Panc1 (cell line): ENCODE results near the gene PELI3. TPM values are rescaled to one million over a fixed set of nuclear protein-coding genes. Genes with fewer than 3 reads are reported as not detected.
"Not testable (repeated sequence)": the region's sequence is repeated elsewhere in the genome, so short reads cannot be mapped to it uniquely, and the experiment has no call there.

ENCODE experiments used
- ATAC-seq: fragments of 200-7000 bp; cut with Tn5 transposase; 2 replicates; pipeline ENCODE4 v1.9.1; 2020; ENCODE audit warnings: mild to moderate bottlenecking, moderate library complexity
- BruUV-seq: library from RNA; stranded (reverse); fragments of 400-500 nt; replicated peaks from 2 replicates; lab custom pipeline; 2021; lab: Mats Ljungman, UMichigan
- CTCF ChIA-PET: fragments of 300-600 bp; sonication (Branson Sonifier 250); formaldehyde crosslinking; loops from one replicate; lab custom pipeline; 2022; ENCODE audit warnings: antibody characterized with exemption; lab: Charles Lee
- POLR2A ChIA-PET: fragments of 300-600 bp; sonication (Branson Sonifier 250); formaldehyde crosslinking; loops from one replicate; lab custom pipeline; 2022; ENCODE audit warnings: antibody characterized with exemption; lab: Charles Lee
- DNase-seq: peaks from one replicate; pipeline ENCODE4 v3.0.0-alpha.2; 2010; ENCODE audit warnings: low read depth, low spot score
- H3K27ac ChIP-seq: 2 replicates; pipeline ENCODE4 v1.5.1; 2011; ENCODE audit warnings: mild to moderate bottlenecking, low read length, inconsistent platforms
- H3K27me3 ChIP-seq: fragments of 200-500 bp; sonication (Bioruptor generic); 2 replicates; pipeline ENCODE4 v1.6.0; 2014; ENCODE audit warnings: low read length, inconsistent platforms; ENCODE audit not compliant: control insufficient read depth, insufficient read depth
- H3K36me3 ChIP-seq: fragments of 200-500 bp; sonication (Bioruptor generic); 2 replicates; pipeline ENCODE4 v1.5.1; 2014; ENCODE audit warnings: inconsistent platforms, mild to moderate bottlenecking, low read length, moderate library complexity; ENCODE audit not compliant: control insufficient read depth, insufficient read depth
- H3K4me1 ChIP-seq: 2 replicates; pipeline ENCODE4 v1.5.1; 2011; ENCODE audit warnings: inconsistent platforms, mild to moderate bottlenecking, low read length, moderate library complexity; ENCODE audit not compliant: control insufficient read depth, insufficient read depth
- H3K4me3 ChIP-seq, 2 experiments: 2 replicates each; pipeline ENCODE4 v1.5.1; 2011 to 2012; ENCODE audit warnings: low read depth in 2 of 2, low read length in 2 of 2, mild to moderate bottlenecking in 2 of 2, inconsistent platforms in 1 of 2, moderate library complexity in 1 of 2
- H3K9me3 ChIP-seq: fragments of 200-500 bp; sonication (Bioruptor generic); 2 replicates; pipeline ENCODE4 v1.5.1; 2014; ENCODE audit warnings: low read depth, mild to moderate bottlenecking, inconsistent platforms, low read length, moderate library complexity; ENCODE audit not compliant: control insufficient read depth, insufficient read depth
- CTCF ChIP-seq: fragments of 450-650 bp; IDR thresholded peaks from 2 replicates; pipeline ENCODE4 v1.5.1; 2017; ENCODE audit warnings: mild to moderate bottlenecking
- POLR2AphosphoS5 ChIP-seq: IDR thresholded peaks from 2 replicates; pipeline ENCODE4 v1.6.1; 2012; ENCODE audit warnings: mild to moderate bottlenecking, low read depth, low read length, moderate library complexity
- REST ChIP-seq, 2 experiments: IDR thresholded peaks; 2 replicates each; pipeline ENCODE4 v1.6.1; 2011 to 2012; ENCODE audit warnings: low read depth in 2 of 2, control low read depth in 1 of 2, low read length in 1 of 2, mild to moderate bottlenecking in 1 of 2, moderate library complexity in 1 of 2; ENCODE audit not compliant: insufficient read depth in 1 of 2
- SIN3A ChIP-seq: IDR thresholded peaks from 2 replicates; pipeline ENCODE4 v1.6.1; 2012; ENCODE audit warnings: low read depth, mild to moderate bottlenecking, low read length, moderate library complexity, borderline replicate concordance; ENCODE audit not compliant: insufficient read depth
- TCF7L2 ChIP-seq: IDR thresholded peaks from 2 replicates; pipeline ENCODE4 v1.6.1; 2011; ENCODE audit warnings: mild to moderate bottlenecking, low read depth, low read length, inconsistent platforms
- in situ Hi-C: cut with HindIII; loops from 2 replicates; pipeline ENCODE4 v1.10.0; 2016; ENCODE audit warnings: low sequenced_read_pairs, low pct_unique_long_range_greater_than_20kb
- intact Hi-C: fragments of 100-400 bp; cut with micrococcal nuclease; formaldehyde crosslinking; loops from one replicate; pipeline ENCODE4 v1.10.0; 2022; ENCODE audit not compliant: unreplicated experiment
- total RNA-seq: library from RNA; stranded (reverse); gene quantifications from one replicate; pipeline ENCODE4 v1.2.1, GENCODE V29; 2021; ENCODE audit not compliant: unreplicated experiment

The PELI3 gene
- total RNA-seq, 1 experiment from 2014 or later, result 9.1 TPM

- ATAC-seq, result no peak
- TF ChIP-seq SIN3A (no peak), REST (IDR thresholded peaks at IDR 0.05; ENCODE audit: insufficient read depth in 1 of 2, low read depth in 2 of 2, low read length in 1 of 2) (no peak), POLR2AphosphoS5 (no peak), CTCF (no peak), TCF7L2 (no peak)
- no TSS peak for BruUV-seq
- no peaks in the 10 kb centered on the region for H3K36me3 ChIP-seq
- 0 out of 2 replicates have a peak, but pooled peaks cover 3% of the 10 kb centered on the region for H3K4me1 ChIP-seq
- POLR2A ChIA-PET, result interaction anchor here (0.6 kb wide), 1 partner anchor 46 kb away, joined by 3 read pairs; no protein-coding TSS in a partner anchor
- no peaks in the 10 kb centered on the region for H3K9me3 ChIP-seq
- in situ Hi-C loops, result no loop called here
- intact Hi-C loops, result no loop called here
- no peaks in the 10 kb centered on the region for H3K27me3 ChIP-seq
- no peak overlapping the region for H3K4me3 ChIP-seq
- DNase-seq, result no peak
- H3K27ac ChIP-seq, result no peak overlapping the region
- CTCF ChIA-PET, result interaction anchor here (1.1 kb wide), 1 partner anchor 23 kb away, joined by 4 read pairs; the partner anchor contains the start of gene MRPL11
Observed at GRCh38 chr11:66462010-66462409, 4.7 kb upstream of the PELI3 start.

GRCh38 chr11:66462911-66463310 is 3.8 kb upstream of the PELI3 start:
- no peak for TF ChIP-seq TCF7L2
- TF ChIP-seq REST (IDR thresholded peaks at IDR 0.05; ENCODE audit: insufficient read depth in 1 of 2, low read depth in 2 of 2, low read length in 1 of 2), result no peak
- no peak for TF ChIP-seq SIN3A
- no peak for TF ChIP-seq CTCF
- TF ChIP-seq POLR2AphosphoS5, result no peak
- H3K4me1 ChIP-seq, result peaks cover 10% of the 10 kb centered on the region
- no peaks in the 10 kb centered on the region for H3K27me3 ChIP-seq
- H3K27ac ChIP-seq, result no peak overlapping the region
- no peak for DNase-seq
- H3K4me3 ChIP-seq, result no peak overlapping the region
- H3K9me3 ChIP-seq, result no peaks in the 10 kb centered on the region
- no peak for ATAC-seq
- ChIA-PET CTCF (no interaction called here), POLR2A (no interaction called here)
- no peaks in the 10 kb centered on the region for H3K36me3 ChIP-seq
- intact Hi-C loops, result no loop called here
- in situ Hi-C loops, result no loop called here
- BruUV-seq, result no TSS peak

- CTCF ChIA-PET, in situ Hi-C loops, BruUV-seq, H3K4me3 ChIP-seq, DNase-seq, intact Hi-C loops, H3K9me3 ChIP-seq, H3K36me3 ChIP-seq, H3K27me3 ChIP-seq, ATAC-seq, H3K27ac ChIP-seq: not testable (repeated sequence)
- H3K4me1 ChIP-seq, result peaks cover 11% of the 10 kb centered on the region
- POLR2A ChIA-PET, result interaction anchor here (0.6 kb wide), 1 partner anchor 188 kb away, joined by 3 read pairs; no protein-coding TSS in a partner anchor
Observed at GRCh38 chr11:66464116-66464515, 2.6 kb upstream of the PELI3 start.
